H1 (cell line): ENCODE data around the gene FKTN. TPM values are rescaled to one million over a fixed set of nuclear protein-coding genes. Genes with fewer than 3 reads are reported as not detected.
"Not testable (repeated sequence)": the region's sequence is repeated elsewhere in the genome, so short reads cannot be mapped to it uniquely, and the experiment has no call there.

Source experiments
- CTCF ChIA-PET: fragments of 300-600 bp; sonication (Branson Sonifier 250); formaldehyde crosslinking; loops from one replicate; lab custom pipeline; 2021; ENCODE audit not compliant: partially characterized antibody; lab: Charles Lee
- POLR2A ChIA-PET: fragments of 300-600 bp; sonication (Branson Sonifier 250); formaldehyde crosslinking; loops from one replicate; lab custom pipeline; 2021; ENCODE audit warnings: inconsistent platforms; ENCODE audit not compliant: partially characterized antibody; lab: Charles Lee
- DNase-seq, 2 experiments: peaks; one replicate each; pipeline versions ENCODE4 v3.0.0 to v3.0.0-alpha.2; 2010 to 2022; ENCODE audit warnings: low spot score in 2 of 2, low read depth in 1 of 2, mixed read lengths in 1 of 2
- FAIRE-seq: peaks from 2 replicates; lab custom pipeline; 2011; peaks lifted over from hg19 to GRCh38; lab: Jason Lieb, UNC
- H2AFZ ChIP-seq: 2 replicates; pipeline ENCODE4 v1.8.1; 2012; ENCODE audit warnings: low read length, inconsistent platforms
- H2AK5ac ChIP-seq: 2 replicates; pipeline ENCODE4 v1.6.1; 2013; ENCODE audit warnings: low read depth, low read length
- H2BK120ac ChIP-seq: replicated peaks from 2 replicates; pipeline ENCODE3; 2013; ENCODE audit warnings: low read depth, low read length, inconsistent platforms
- H2BK12ac ChIP-seq: 2 replicates; pipeline ENCODE4 v1.6.1; 2013; ENCODE audit warnings: low read depth, low read length
- H2BK15ac ChIP-seq: 2 replicates; pipeline ENCODE4 v1.6.1; 2013; ENCODE audit warnings: low read length
- H2BK20ac ChIP-seq: 2 replicates; pipeline ENCODE4 v1.6.1; 2013; ENCODE audit warnings: low read length
- H2BK5ac ChIP-seq: 2 replicates; pipeline ENCODE4 v1.6.1; 2013; ENCODE audit warnings: low read depth, low read length
- H3K14ac ChIP-seq: 2 replicates; pipeline ENCODE4 v1.6.1; 2013; ENCODE audit warnings: inconsistent platforms; ENCODE audit not compliant: insufficient read length
- H3K18ac ChIP-seq: 2 replicates; pipeline ENCODE4 v1.6.1; 2013; ENCODE audit warnings: low read length; ENCODE audit errors: extremely low read depth
- H3K23ac ChIP-seq: 2 replicates; pipeline ENCODE4 v1.6.1; 2013; ENCODE audit warnings: inconsistent platforms; ENCODE audit not compliant: insufficient read length
- H3K23me2 ChIP-seq: 2 replicates; pipeline ENCODE4 v1.6.1; 2013; ENCODE audit warnings: low read depth, low read length
- H3K27ac ChIP-seq: 2 replicates; pipeline ENCODE4 v1.6.1; 2011; ENCODE audit warnings: low read depth, low read length, inconsistent platforms
- H3K27me3 ChIP-seq, 4 experiments: replicated peaks in 1 of 4; 1 replicate in 1 of 4; 2 replicates in 3 of 4; pipeline versions ENCODE4 v1.6.1 to v1.8.1; 2011 to 2013; ENCODE audit warnings: low read length in 3 of 4, mild to moderate bottlenecking in 3 of 4, inconsistent platforms in 2 of 4, mixed read lengths in 2 of 4, moderate library complexity in 1 of 4; ENCODE audit not compliant: control insufficient read depth in 3 of 4, insufficient read depth in 3 of 4; ENCODE audit errors: extremely low read depth in 1 of 4
- H3K36me3 ChIP-seq, 4 experiments: 2 replicates each; pipeline versions ENCODE4 v1.6.1 to v1.8.1; 2011 to 2013; ENCODE audit warnings: mild to moderate bottlenecking in 4 of 4, low read length in 3 of 4, moderate library complexity in 2 of 4, control low read depth in 1 of 4, inconsistent platforms in 1 of 4; ENCODE audit not compliant: insufficient read depth in 4 of 4, control insufficient read depth in 2 of 4
- H3K4ac ChIP-seq: replicated peaks from 2 replicates; pipeline ENCODE3; 2013; ENCODE audit warnings: low read length, low read depth, mixed read lengths, inconsistent platforms; ENCODE audit not compliant: insufficient read length
- H3K4me1 ChIP-seq, 4 experiments: replicated peaks in 1 of 4; 1 replicate in 1 of 4; 2 replicates in 3 of 4; pipeline versions ENCODE4 v1.6.1 to v1.8.1; 2011 to 2013; ENCODE audit warnings: low read length in 3 of 4, inconsistent platforms in 2 of 4, mixed read lengths in 1 of 4; ENCODE audit not compliant: insufficient read depth in 4 of 4, control insufficient read depth in 3 of 4
- H3K4me2 ChIP-seq, 2 experiments: 2 replicates each; pipeline versions ENCODE4 v1.6.1 to v1.8.1; 2011 to 2013; ENCODE audit warnings: low read depth in 2 of 2, low read length in 2 of 2, control low read depth in 1 of 2, inconsistent platforms in 1 of 2, mild to moderate bottlenecking in 1 of 2; ENCODE audit not compliant: insufficient read depth in 1 of 2
- H3K4me3 ChIP-seq, 4 experiments: fragments of 200-600, 300-600 bp in 1 of 4; sonication (generic), shearing (Covaris generic), sonication (Bioruptor Twin) in 1 of 4; 2 replicates each; pipeline versions ENCODE4 v1.5.1 to v1.8.1; 2011 to 2016; ENCODE audit warnings: low read length in 4 of 4, low read depth in 3 of 4, control low read depth in 2 of 4, inconsistent platforms in 2 of 4, mild to moderate bottlenecking in 2 of 4, mixed read lengths in 1 of 4, moderate library complexity in 1 of 4; ENCODE audit not compliant: insufficient read depth in 2 of 4; ENCODE audit errors: extremely low read depth in 1 of 4
- H3K56ac ChIP-seq: replicated peaks from 2 replicates; pipeline ENCODE3; 2013; ENCODE audit warnings: low read depth, mild to moderate bottlenecking, mixed read lengths, low read length, inconsistent platforms; ENCODE audit not compliant: insufficient read length
- H3K79me1 ChIP-seq: 2 replicates; pipeline ENCODE4 v1.6.1; 2013; ENCODE audit warnings: low read depth, low read length, control low read depth
- H3K79me2 ChIP-seq, 2 experiments: 2 replicates each; pipeline versions ENCODE4 v1.6.1 to v1.8.1; 2012 to 2013; ENCODE audit warnings: low read length in 2 of 2, mild to moderate bottlenecking in 2 of 2, inconsistent platforms in 1 of 2; ENCODE audit not compliant: insufficient read depth in 2 of 2, control insufficient read depth in 1 of 2
- H3K9ac ChIP-seq, 4 experiments: replicated peaks in 1 of 4; 1 replicate in 1 of 4; 2 replicates in 3 of 4; pipeline versions ENCODE4 v1.6.1 to v1.8.1; 2011 to 2013; ENCODE audit warnings: low read depth in 3 of 4, low read length in 3 of 4, control low read depth in 2 of 4, mild to moderate bottlenecking in 2 of 4, moderate library complexity in 2 of 4, inconsistent platforms in 1 of 4; ENCODE audit errors: extremely low read depth in 1 of 4
- H3K9me3 ChIP-seq, 2 experiments: 2 replicates each; pipeline versions ENCODE4 v1.6.1 to v1.8.1; 2012 to 2013; ENCODE audit warnings: mild to moderate bottlenecking in 2 of 2, moderate library complexity in 2 of 2, control low read depth in 1 of 2, inconsistent platforms in 1 of 2, low read depth in 1 of 2, low read length in 1 of 2, mixed read lengths in 1 of 2; ENCODE audit not compliant: insufficient read depth in 2 of 2
- H4K20me1 ChIP-seq, 2 experiments: replicated peaks in 1 of 2; 2 replicates each; pipeline versions ENCODE3 to v1.8.1; 2011 to 2013; ENCODE audit warnings: inconsistent platforms in 2 of 2, low read length in 2 of 2, mild to moderate bottlenecking in 1 of 2; ENCODE audit not compliant: insufficient read depth in 2 of 2, control insufficient read depth in 1 of 2
- H4K5ac ChIP-seq: 2 replicates; pipeline ENCODE4 v1.6.1; 2013; ENCODE audit warnings: low read length, low read depth, mixed read lengths, inconsistent platforms; ENCODE audit not compliant: insufficient read length
- H4K8ac ChIP-seq: 2 replicates; pipeline ENCODE4 v1.8.0; 2013; ENCODE audit warnings: mild to moderate bottlenecking, moderate library complexity, low read length, inconsistent platforms; ENCODE audit not compliant: insufficient read depth; ENCODE audit errors: extremely low read depth
- H4K91ac ChIP-seq: replicated peaks from 2 replicates; pipeline ENCODE3; 2013; ENCODE audit warnings: low read length, mixed read lengths, inconsistent platforms; ENCODE audit not compliant: insufficient read length
- BACH1 ChIP-seq: IDR thresholded peaks from 2 replicates; pipeline ENCODE4 v1.6.1; 2012; ENCODE audit warnings: low read length, improper control_type of control experiment
- EZH2 ChIP-seq: fragments of 200-600 bp; sonication (generic); IDR thresholded peaks from 2 replicates; pipeline ENCODE4 v1.7.1; 2012; ENCODE audit warnings: low read depth, mild to moderate bottlenecking, moderate library complexity, low read length, inconsistent platforms; ENCODE audit not compliant: severe bottlenecking
- GABPA ChIP-seq: IDR thresholded peaks from 2 replicates; pipeline ENCODE4 v1.6.1; 2011; ENCODE audit warnings: mild to moderate bottlenecking, low read length, moderate library complexity, borderline replicate concordance; ENCODE audit not compliant: insufficient read depth
- WGBS, 2 experiments: shearing (Covaris generic) in 1 of 2; methylation state at CpG; one replicate each; pipeline versions ENCODE4 v1.1.6 to v1.1.7; 2013 to 2015; ENCODE audit warnings: low lambda C conversion rate in 2 of 2, mixed read lengths in 2 of 2, inconsistent platforms in 1 of 2, low coverage in 1 of 2, missing lambda C conversion rate in 1 of 2; ENCODE audit not compliant: insufficient replicate concordance in 2 of 2, insufficient coverage in 1 of 2, insufficient read length in 1 of 2; ENCODE audit errors: extremely low coverage in 1 of 2, missing lambda C conversion rate in 1 of 2; 5-methylcytosine and 5-hydroxymethylcytosine counted together
- polyA plus RNA-seq, 7 experiments: library from polyadenylated mRNA; depleted of rRNA in 3 of 7; stranded (reverse) in 5 of 7; unstranded in 2 of 7; fragments of >200 nt in 5 of 7; fragments of 200-250 nt in 2 of 7; gene quantifications; 1 replicate in 5 of 7; 2 replicates in 1 of 7; 4 replicates in 1 of 7; pipeline versions ENCODE4 v1.2.1 to v1.2.3, GENCODE V29; 2011 to 2013; ENCODE audit warnings: missing spikeins in 2 of 7, mixed read lengths in 2 of 7
- total RNA-seq: library from RNA; stranded (reverse); fragmentation: NEBNext Ultra II Directional; extraction: Animal tissue kit (Norgen Biotek cat#: 25700); gene quantifications from 2 replicates; pipeline ENCODE4 v1.2.1, GENCODE V29; 2021

The FKTN gene
- total and polyA plus RNA-seq, 2 of the 8 experiments (the other 6 are each of a cell fraction or from before 2014, with no cell fraction given) = 2.7 to 13.4 TPM

DNA sequence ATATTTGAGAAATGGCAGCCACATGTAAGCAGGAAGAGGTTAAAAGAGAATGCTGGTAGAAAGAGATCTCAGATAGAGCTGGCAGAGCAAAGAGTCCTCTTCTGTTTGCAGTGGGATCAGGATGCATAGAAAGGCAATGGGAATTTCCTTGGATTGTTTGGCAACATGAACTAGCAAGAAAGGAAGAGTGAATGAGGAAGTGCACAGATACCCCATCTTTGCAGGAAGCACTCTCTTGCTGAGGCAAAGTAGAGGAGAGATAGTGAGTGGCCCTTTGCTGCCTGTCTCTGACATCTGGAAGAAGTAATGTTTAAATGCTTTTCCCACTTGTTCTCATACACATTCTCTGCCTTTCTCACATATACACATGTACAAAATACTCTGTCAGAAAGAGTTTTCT, 14.5 kb downstream of the FKTN start (continued):
- TF ChIP-seq GABPA (no peak), BACH1 (no peak), EZH2 (no peak)

DNA sequence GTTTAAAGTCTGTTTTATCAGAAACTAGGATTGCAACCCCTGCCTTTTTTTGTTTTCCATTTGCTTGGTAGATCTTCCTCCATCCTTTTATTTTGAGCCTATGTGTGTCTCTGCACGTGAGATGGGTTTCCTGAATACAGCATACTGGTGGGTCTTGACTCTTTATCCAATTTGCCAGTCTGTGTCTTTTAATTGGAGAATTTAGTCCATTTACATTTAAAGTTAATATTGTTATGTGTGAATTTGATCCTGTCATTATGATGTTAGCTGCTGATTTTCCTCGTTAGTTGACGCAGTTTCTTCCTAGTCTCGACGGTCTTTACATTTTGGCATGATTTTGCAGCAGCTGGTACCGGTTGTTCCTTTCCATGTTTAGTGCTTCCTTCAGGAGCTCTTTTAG, 22.0 kb downstream of the FKTN start:
- H2BK120ac ChIP-seq, H3K4me2 ChIP-seq, H3K36me3 ChIP-seq, H4K91ac ChIP-seq, H2AFZ ChIP-seq, H2BK12ac ChIP-seq, H2BK5ac ChIP-seq, H3K4ac ChIP-seq, H3K4me3 ChIP-seq, H3K56ac ChIP-seq, H3K27me3 ChIP-seq, H3K79me1 ChIP-seq, H2AK5ac ChIP-seq, H3K18ac ChIP-seq, H4K8ac ChIP-seq, H3K23me2 ChIP-seq, H3K9me3 ChIP-seq, DNase-seq, H3K4me1 ChIP-seq, H3K23ac ChIP-seq, H2BK15ac ChIP-seq, H3K9ac ChIP-seq, POLR2A ChIA-PET, H3K27ac ChIP-seq, H4K5ac ChIP-seq, CTCF ChIA-PET, H4K20me1 ChIP-seq, H3K14ac ChIP-seq, H2BK20ac ChIP-seq, FAIRE-seq, H3K79me2 ChIP-seq: not testable (repeated sequence)
- WGBS, 2 experiments = 93% methylated on average over 4 of the region's 6 CpGs; no CpG with 5 or more reads in 1 of the 2 experiments
